CD4-positive, alpha-beta T cell treated with Interleukin-6 for 4 hours (primary cell): ENCODE results near the gene DEFB123.

Experiments used
- DNase-seq: peaks from one replicate; pipeline ENCODE4 v3.0.0-alpha.2; 2020; ENCODE audit warnings: mixed read lengths

DEFB123 gene

GRCh38 chr20:31474758-31475427 lies 34.5 kb downstream of the DEFB123 start, which contains the start of the genes DEFB124 and REM1:
Gene DEFB124, minus strand, starts transcription at chr20:31475127. Its CDS starts 2,114 bp downstream, at chr20:31473013.
Gene REM1, plus strand, starts transcription at chr20:31475288. Its CDS starts 1,158 bp downstream, at chr20:31476446.
- no peak for DNase-seq

- DNase-seq, result no peak
These were observed 35.3 kb downstream of the DEFB123 start for GRCh38 chr20:31475472-31476293.

- no peak for DNase-seq
These were observed 35.8 kb downstream of the DEFB123 start for GRCh38 chr20:31476294-31476585.

- DNase-seq, result no peak
These were observed 36.3 kb downstream of the DEFB123 start for GRCh38 chr20:31476643-31477215.

GRCh38 chr20:31484001-31484400 lies 43.6 kb downstream of the DEFB123 start:
- no peak for DNase-seq

GRCh38 chr20:31485450-31486339 lies 45.3 kb downstream of the DEFB123 start:
- no peak for DNase-seq

- no peak for DNase-seq
These were observed 47.7 kb downstream of the DEFB123 start for GRCh38 chr20:31488115-31488514.

GRCh38 chr20:31489152-31489551 lies 48.7 kb downstream of the DEFB123 start:
- no peak for DNase-seq

- no peak for DNase-seq
These were observed 50.3 kb downstream of the DEFB123 start for GRCh38 chr20:31490752-31491151.

GRCh38 chr20:31494131-31494530 lies 53.7 kb downstream of the DEFB123 start:
- no peak for DNase-seq

- no peak for DNase-seq
These were observed 56.4 kb downstream of the DEFB123 start for GRCh38 chr20:31496761-31497295.

- DNase-seq, result no peak
These were observed 57.6 kb downstream of the DEFB123 start for GRCh38 chr20:31497838-31498540.
